ENCODE data around the gene PODXL. TPM values are rescaled to one million over a fixed set of nuclear protein-coding genes. Genes with fewer than 3 reads are reported as not detected.
"Not testable (repeated sequence)": the region's sequence is repeated elsewhere in the genome, so short reads cannot be mapped to it uniquely, and the experiment has no call there.

The PODXL gene
- total and polyA plus RNA-seq, 4 donors, result 1.2 to 3.6 (median 1.6) TPM

DNA sequence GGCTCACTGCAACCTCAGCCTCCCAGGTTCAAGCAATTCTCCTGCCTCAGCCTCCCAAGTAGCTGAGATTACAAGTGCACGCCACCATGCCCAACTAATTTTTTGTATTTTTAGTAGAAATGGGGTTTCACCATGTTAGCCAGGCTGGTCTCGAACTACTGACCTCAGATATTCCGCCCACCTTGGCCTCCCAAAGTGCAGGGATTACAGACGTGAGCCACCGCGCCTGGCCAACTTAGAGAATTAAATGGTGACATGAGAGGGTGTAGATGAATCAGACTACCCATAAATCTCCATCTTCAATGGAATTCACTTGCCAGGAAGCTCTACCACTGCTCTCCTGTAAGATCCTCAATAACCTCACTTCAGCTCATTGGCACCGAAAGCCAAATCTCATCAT, 41.0 kb downstream of the PODXL start:
- H3K4me1 ChIP-seq (ENCODE audit: control insufficient read depth in 4 of 4, insufficient read depth in 4 of 4, low read length in 3 of 4); DNase-seq (ENCODE audit: low spot score); H3K36me3 ChIP-seq (ENCODE audit: control insufficient read depth in 4 of 4, insufficient read depth in 3 of 4, low read depth in 1 of 4, low read length in 3 of 4); H3K9ac ChIP-seq (ENCODE audit: low read depth in 1 of 2, low read length in 2 of 2); H3K27ac ChIP-seq (ENCODE audit: low read depth in 1 of 2, low read length in 2 of 2); H3K27me3 ChIP-seq (ENCODE audit: control insufficient read depth in 4 of 4, insufficient read depth in 4 of 4, low read length in 3 of 4); H3K9me3 ChIP-seq (ENCODE audit: control insufficient read depth in 4 of 4, low read length in 3 of 4); H3K4me3 ChIP-seq (ENCODE audit: low read depth in 1 of 3, low read length in 3 of 3): not testable (repeated sequence)
- 91% methylated on average over 7 of the region's 7 CpGs for WGBS

DNA sequence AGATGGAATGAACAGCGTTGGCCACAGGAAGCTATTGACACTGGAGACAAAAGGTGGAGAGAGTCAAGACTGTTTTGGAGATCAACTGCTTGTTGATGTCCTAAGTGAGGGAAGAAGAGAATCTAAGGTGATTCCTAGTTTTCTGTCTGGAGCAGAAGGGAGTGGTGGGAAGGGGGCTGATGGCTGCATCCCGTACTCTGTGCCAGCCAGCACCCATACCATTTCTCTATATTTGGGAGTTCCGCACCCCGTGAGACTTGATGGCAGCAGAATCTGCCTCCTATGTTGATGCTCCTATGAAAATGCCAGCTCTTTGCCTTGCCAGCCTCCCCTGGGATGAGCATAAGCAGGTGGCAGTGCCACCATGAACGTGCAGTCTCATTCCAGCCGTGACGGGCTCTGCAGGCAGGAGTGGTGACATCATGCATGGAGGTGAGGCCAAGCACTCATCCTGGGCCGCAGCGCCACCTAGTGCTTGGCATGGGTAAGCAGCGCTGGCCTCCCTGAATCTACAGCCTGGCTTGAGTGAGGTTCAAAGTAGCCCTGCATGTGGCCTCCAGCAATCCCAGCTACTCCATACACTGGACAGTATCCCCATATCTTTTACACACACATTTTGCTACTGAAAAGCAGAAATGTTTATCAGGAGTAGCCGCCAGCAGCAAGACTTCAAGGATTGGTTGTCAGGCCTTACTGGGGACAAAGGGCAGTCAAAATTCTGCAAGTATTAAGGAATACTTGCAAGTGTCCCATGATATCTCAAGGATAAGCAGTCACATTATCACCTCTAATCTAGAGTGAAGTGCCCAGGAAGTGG, 43.0 kb downstream of the PODXL start:
- Histone ChIP-seq H3K4me3 (ENCODE audit: low read depth in 1 of 3, low read length in 3 of 3) (no peak overlapping the region), H3K27ac (ENCODE audit: low read depth in 1 of 2, low read length in 2 of 2) (no peak overlapping the region), H3K9me3 (ENCODE audit: control insufficient read depth in 4 of 4, low read length in 3 of 4) (no peaks in the 10 kb centered on the region), H3K9ac (ENCODE audit: low read depth in 1 of 2, low read length in 2 of 2) (no peak overlapping the region), H3K27me3 (ENCODE audit: control insufficient read depth in 4 of 4, insufficient read depth in 4 of 4, low read length in 3 of 4) (no peaks in the 10 kb centered on the region), H3K4me1 (ENCODE audit: control insufficient read depth in 4 of 4, insufficient read depth in 4 of 4, low read length in 3 of 4) (peaks cover 0 to 4% (median 3%) of the 10 kb centered on the region in 4 donors), H3K36me3 (ENCODE audit: control insufficient read depth in 4 of 4, insufficient read depth in 3 of 4, low read depth in 1 of 4, low read length in 3 of 4) (no peaks in the 10 kb centered on the region)
- whole genome bisulfite sequencing, result 39% methylated on average over 11 of the region's 11 CpGs
- TF ChIP-seq SP1 (IDR thresholded peaks at IDR 0.05) (no peak), NR2F2 (IDR thresholded peaks at IDR 0.05) (no peak), YY1 (IDR thresholded peaks at IDR 0.05) (no peak), JUND (IDR thresholded peaks at IDR 0.05) (peak; percentile 77 to 78), FOXA2 (IDR thresholded peaks at IDR 0.05) (no peak), FOXA1 (IDR thresholded peaks at IDR 0.05) (no peak), GABPA (IDR thresholded peaks at IDR 0.05 in 1 of 2, conservative IDR thresholded peaks at IDR 0.05 in 1 of 2) (no peak), HNF4G (IDR thresholded peaks at IDR 0.05) (no peak), RAD21 (IDR thresholded peaks at IDR 0.05) (peak; percentile 89 to 95), HNF4A (conservative IDR thresholded peaks at IDR 0.05) (no peak), EGR1 (IDR thresholded peaks at IDR 0.05; ENCODE audit: low read depth in 2 of 2) (no peak), TAF1 (conservative IDR thresholded peaks at IDR 0.05) (no peak), RXRA (IDR thresholded peaks at IDR 0.05) (no peak)
- TF ChIP-seq, protein P1, sequence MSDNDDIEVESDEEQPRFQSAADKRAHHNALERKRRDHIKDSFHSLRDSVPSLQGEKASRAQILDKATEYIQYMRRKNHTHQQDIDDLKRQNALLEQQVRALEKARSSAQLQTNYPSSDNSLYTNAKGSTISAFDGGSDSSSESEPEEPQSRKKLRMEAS (IDR thresholded peaks at IDR 0.05), result no peak
- TF ChIP-seq, protein P2, sequence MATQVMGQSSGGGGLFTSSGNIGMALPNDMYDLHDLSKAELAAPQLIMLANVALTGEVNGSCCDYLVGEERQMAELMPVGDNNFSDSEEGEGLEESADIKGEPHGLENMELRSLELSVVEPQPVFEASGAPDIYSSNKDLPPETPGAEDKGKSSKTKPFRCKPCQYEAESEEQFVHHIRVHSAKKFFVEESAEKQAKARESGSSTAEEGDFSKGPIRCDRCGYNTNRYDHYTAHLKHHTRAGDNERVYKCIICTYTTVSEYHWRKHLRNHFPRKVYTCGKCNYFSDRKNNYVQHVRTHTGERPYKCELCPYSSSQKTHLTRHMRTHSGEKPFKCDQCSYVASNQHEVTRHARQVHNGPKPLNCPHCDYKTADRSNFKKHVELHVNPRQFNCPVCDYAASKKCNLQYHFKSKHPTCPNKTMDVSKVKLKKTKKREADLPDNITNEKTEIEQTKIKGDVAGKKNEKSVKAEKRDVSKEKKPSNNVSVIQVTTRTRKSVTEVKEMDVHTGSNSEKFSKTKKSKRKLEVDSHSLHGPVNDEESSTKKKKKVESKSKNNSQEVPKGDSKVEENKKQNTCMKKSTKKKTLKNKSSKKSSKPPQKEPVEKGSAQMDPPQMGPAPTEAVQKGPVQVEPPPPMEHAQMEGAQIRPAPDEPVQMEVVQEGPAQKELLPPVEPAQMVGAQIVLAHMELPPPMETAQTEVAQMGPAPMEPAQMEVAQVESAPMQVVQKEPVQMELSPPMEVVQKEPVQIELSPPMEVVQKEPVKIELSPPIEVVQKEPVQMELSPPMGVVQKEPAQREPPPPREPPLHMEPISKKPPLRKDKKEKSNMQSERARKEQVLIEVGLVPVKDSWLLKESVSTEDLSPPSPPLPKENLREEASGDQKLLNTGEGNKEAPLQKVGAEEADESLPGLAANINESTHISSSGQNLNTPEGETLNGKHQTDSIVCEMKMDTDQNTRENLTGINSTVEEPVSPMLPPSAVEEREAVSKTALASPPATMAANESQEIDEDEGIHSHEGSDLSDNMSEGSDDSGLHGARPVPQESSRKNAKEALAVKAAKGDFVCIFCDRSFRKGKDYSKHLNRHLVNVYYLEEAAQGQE (IDR thresholded peaks at IDR 0.05), result no peak
- TF ChIP-seq, protein P3, sequence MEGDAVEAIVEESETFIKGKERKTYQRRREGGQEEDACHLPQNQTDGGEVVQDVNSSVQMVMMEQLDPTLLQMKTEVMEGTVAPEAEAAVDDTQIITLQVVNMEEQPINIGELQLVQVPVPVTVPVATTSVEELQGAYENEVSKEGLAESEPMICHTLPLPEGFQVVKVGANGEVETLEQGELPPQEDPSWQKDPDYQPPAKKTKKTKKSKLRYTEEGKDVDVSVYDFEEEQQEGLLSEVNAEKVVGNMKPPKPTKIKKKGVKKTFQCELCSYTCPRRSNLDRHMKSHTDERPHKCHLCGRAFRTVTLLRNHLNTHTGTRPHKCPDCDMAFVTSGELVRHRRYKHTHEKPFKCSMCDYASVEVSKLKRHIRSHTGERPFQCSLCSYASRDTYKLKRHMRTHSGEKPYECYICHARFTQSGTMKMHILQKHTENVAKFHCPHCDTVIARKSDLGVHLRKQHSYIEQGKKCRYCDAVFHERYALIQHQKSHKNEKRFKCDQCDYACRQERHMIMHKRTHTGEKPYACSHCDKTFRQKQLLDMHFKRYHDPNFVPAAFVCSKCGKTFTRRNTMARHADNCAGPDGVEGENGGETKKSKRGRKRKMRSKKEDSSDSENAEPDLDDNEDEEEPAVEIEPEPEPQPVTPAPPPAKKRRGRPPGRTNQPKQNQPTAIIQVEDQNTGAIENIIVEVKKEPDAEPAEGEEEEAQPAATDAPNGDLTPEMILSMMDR (IDR thresholded peaks at IDR 0.05; ENCODE audit: low read depth, low read length, missing input control), result peak; percentile 95
- TF ChIP-seq, protein P4, sequence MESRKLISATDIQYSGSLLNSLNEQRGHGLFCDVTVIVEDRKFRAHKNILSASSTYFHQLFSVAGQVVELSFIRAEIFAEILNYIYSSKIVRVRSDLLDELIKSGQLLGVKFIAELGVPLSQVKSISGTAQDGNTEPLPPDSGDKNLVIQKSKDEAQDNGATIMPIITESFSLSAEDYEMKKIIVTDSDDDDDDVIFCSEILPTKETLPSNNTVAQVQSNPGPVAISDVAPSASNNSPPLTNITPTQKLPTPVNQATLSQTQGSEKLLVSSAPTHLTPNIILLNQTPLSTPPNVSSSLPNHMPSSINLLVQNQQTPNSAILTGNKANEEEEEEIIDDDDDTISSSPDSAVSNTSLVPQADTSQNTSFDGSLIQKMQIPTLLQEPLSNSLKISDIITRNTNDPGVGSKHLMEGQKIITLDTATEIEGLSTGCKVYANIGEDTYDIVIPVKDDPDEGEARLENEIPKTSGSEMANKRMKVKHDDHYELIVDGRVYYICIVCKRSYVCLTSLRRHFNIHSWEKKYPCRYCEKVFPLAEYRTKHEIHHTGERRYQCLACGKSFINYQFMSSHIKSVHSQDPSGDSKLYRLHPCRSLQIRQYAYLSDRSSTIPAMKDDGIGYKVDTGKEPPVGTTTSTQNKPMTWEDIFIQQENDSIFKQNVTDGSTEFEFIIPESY (IDR thresholded peaks at IDR 0.05), result no peak
- TF ChIP-seq, protein P5, sequence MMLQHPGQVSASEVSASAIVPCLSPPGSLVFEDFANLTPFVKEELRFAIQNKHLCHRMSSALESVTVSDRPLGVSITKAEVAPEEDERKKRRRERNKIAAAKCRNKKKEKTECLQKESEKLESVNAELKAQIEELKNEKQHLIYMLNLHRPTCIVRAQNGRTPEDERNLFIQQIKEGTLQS (IDR thresholded peaks at IDR 0.05), result peak; percentile 63
- peak; percentile 87 for DNase-seq (ENCODE audit: low spot score)
